ENCODE measurements around the gene MYO1E. TPM values are rescaled to one million over a fixed set of nuclear protein-coding genes. Genes with fewer than 3 reads are reported as not detected.
"Not testable (repeated sequence)": the region's sequence is repeated elsewhere in the genome, so short reads cannot be mapped to it uniquely, and the experiment has no call there.

MYO1E gene
- 33.3 and 33.6 TPM in 2 replicates for total RNA-seq

GRCh38 chr15:59372352-59373211, at the start of gene MYO1E:
Gene MYO1E (minus strand): TSS chr15:59372871. CDS start chr15:59372500, 371 bp downstream.
- peaks cover 7% of the 10 kb centered on the region for H3K36me3 Mint-ChIP-seq (ENCODE audit: low read depth)
- peaks cover 42% of the 10 kb centered on the region for H3K4me1 Mint-ChIP-seq (ENCODE audit: low read depth)
- peak within 1 kb of the TSS; percentile 79 for H3K27ac Mint-ChIP-seq
- intact Hi-C loops (cut with micrococcal nuclease), result loop anchor here (2.0 to 5.0 kb wide), 5 partner anchors 74 to 385 kb away; partner anchors contain the start of gene RNF111
- peak; percentile 34 for DNase-seq (ENCODE audit: low spot score)
- H3K4me3 Mint-ChIP-seq, result peak within 1 kb of the TSS; percentile 96
- no peaks in the 10 kb centered on the region for H3K9me3 Mint-ChIP-seq
- H3K27me3 Mint-ChIP-seq (ENCODE audit: insufficient read depth), result peaks cover 31% of the 10 kb centered on the region

- Mint-ChIP-seq H3K36me3 (ENCODE audit: low read depth) (no peaks in the 10 kb centered on the region), H3K4me1 (ENCODE audit: low read depth) (peaks cover 22% of the 10 kb centered on the region), H3K4me3 (no peak overlapping the region), H3K27me3 (ENCODE audit: insufficient read depth) (peaks cover 48% of the 10 kb centered on the region), H3K9me3 (no peaks in the 10 kb centered on the region), H3K27ac (no peak overlapping the region)
- intact Hi-C loops (cut with micrococcal nuclease), result no loop called here
- DNase-seq (ENCODE audit: low spot score), result no peak
Observed at GRCh38 chr15:59420986-59421618, 48.4 kb upstream of the MYO1E start.

GRCh38 chr15:59420108-59420507, 47.4 kb upstream of the MYO1E start:
- Mint-ChIP-seq H3K27me3 (ENCODE audit: insufficient read depth) (peaks cover 56% of the 10 kb centered on the region), H3K36me3 (ENCODE audit: low read depth) (no peaks in the 10 kb centered on the region), H3K27ac (no peak overlapping the region), H3K4me3 (no peak overlapping the region), H3K9me3 (no peaks in the 10 kb centered on the region), H3K4me1 (ENCODE audit: low read depth) (peaks cover 22% of the 10 kb centered on the region)
- intact Hi-C loops (cut with micrococcal nuclease), result no loop called here
- DNase-seq (ENCODE audit: low spot score), result no peak

- H3K27me3 Mint-ChIP-seq (ENCODE audit: insufficient read depth), result peaks cover 54% of the 10 kb centered on the region
- H3K27ac Mint-ChIP-seq, result no peak overlapping the region
- H3K9me3 Mint-ChIP-seq, result no peaks in the 10 kb centered on the region
- no peak for DNase-seq (ENCODE audit: low spot score)
- intact Hi-C loops (cut with micrococcal nuclease), result no loop called here
- H3K36me3 Mint-ChIP-seq (ENCODE audit: low read depth), result no peaks in the 10 kb centered on the region
- H3K4me1 Mint-ChIP-seq (ENCODE audit: low read depth), result peaks cover 25% of the 10 kb centered on the region
- H3K4me3 Mint-ChIP-seq, result no peak overlapping the region
Observed at GRCh38 chr15:59419170-59419569, 46.5 kb upstream of the MYO1E start.

GRCh38 chr15:59416816-59417215, 44.1 kb upstream of the MYO1E start:
- Mint-ChIP-seq H3K4me3 (no peak overlapping the region), H3K27ac (no peak overlapping the region), H3K9me3 (no peaks in the 10 kb centered on the region), H3K4me1 (ENCODE audit: low read depth) (peaks cover 46% of the 10 kb centered on the region), H3K36me3 (ENCODE audit: low read depth) (no peaks in the 10 kb centered on the region), H3K27me3 (ENCODE audit: insufficient read depth) (peaks cover 50% of the 10 kb centered on the region)
- no peak for DNase-seq (ENCODE audit: low spot score)
- intact Hi-C loops (cut with micrococcal nuclease), result no loop called here

GRCh38 chr15:59413577-59413976, 40.9 kb upstream of the MYO1E start:
- H3K27me3 Mint-ChIP-seq (ENCODE audit: insufficient read depth), result peaks cover 33% of the 10 kb centered on the region
- intact Hi-C loops (cut with micrococcal nuclease), result loop anchor here (2.0 kb wide), 1 partner anchor 167 kb away; no protein-coding TSS in a partner anchor
- H3K27ac Mint-ChIP-seq, result no peak overlapping the region

GRCh38 chr15:59410391-59410896, 37.8 kb upstream of the MYO1E start:
- Mint-ChIP-seq H3K27me3 (ENCODE audit: insufficient read depth) (peaks cover 15% of the 10 kb centered on the region), H3K27ac (no peak overlapping the region), H3K9me3 (no peaks in the 10 kb centered on the region), H3K4me1 (ENCODE audit: low read depth) (peaks cover 41% of the 10 kb centered on the region), H3K36me3 (ENCODE audit: low read depth) (no peaks in the 10 kb centered on the region), H3K4me3 (no peak overlapping the region)
- no peak for DNase-seq (ENCODE audit: low spot score)
- intact Hi-C loops (cut with micrococcal nuclease), result no loop called here

More at GRCh38 chr15:59413577-59413976, 40.9 kb upstream of the MYO1E start:
- no peak for DNase-seq (ENCODE audit: low spot score)
- no peak overlapping the region for H3K4me3 Mint-ChIP-seq
- no peaks in the 10 kb centered on the region for H3K36me3 Mint-ChIP-seq (ENCODE audit: low read depth)
- peaks cover 41% of the 10 kb centered on the region for H3K4me1 Mint-ChIP-seq (ENCODE audit: low read depth)
- H3K9me3 Mint-ChIP-seq, result no peaks in the 10 kb centered on the region

- intact Hi-C loops (cut with micrococcal nuclease), result no loop called here
- H3K36me3 Mint-ChIP-seq (ENCODE audit: low read depth), result no peaks in the 10 kb centered on the region
- H3K4me1 Mint-ChIP-seq (ENCODE audit: low read depth), result peaks cover 26% of the 10 kb centered on the region
- H3K27ac Mint-ChIP-seq, result no peak overlapping the region
- no peak overlapping the region for H3K4me3 Mint-ChIP-seq
- peaks cover 11% of the 10 kb centered on the region for H3K27me3 Mint-ChIP-seq (ENCODE audit: insufficient read depth)
- no peak for DNase-seq (ENCODE audit: low spot score)
- no peaks in the 10 kb centered on the region for H3K9me3 Mint-ChIP-seq
Observed at GRCh38 chr15:59407946-59408345, 35.3 kb upstream of the MYO1E start.

- no peak for DNase-seq (ENCODE audit: low spot score)
- H3K4me1 Mint-ChIP-seq (ENCODE audit: low read depth), result peaks cover 16% of the 10 kb centered on the region
- peaks cover 7% of the 10 kb centered on the region for H3K27me3 Mint-ChIP-seq (ENCODE audit: insufficient read depth)
- no peaks in the 10 kb centered on the region for H3K9me3 Mint-ChIP-seq
- H3K36me3 Mint-ChIP-seq (ENCODE audit: low read depth), result no peaks in the 10 kb centered on the region
- H3K4me3 Mint-ChIP-seq, result no peak overlapping the region
- H3K27ac Mint-ChIP-seq, result no peak overlapping the region
- intact Hi-C loops (cut with micrococcal nuclease), result no loop called here
Observed at GRCh38 chr15:59406446-59406845, 33.8 kb upstream of the MYO1E start.

- Mint-ChIP-seq H3K36me3 (ENCODE audit: low read depth) (no peaks in the 10 kb centered on the region), H3K27me3 (ENCODE audit: insufficient read depth) (peaks cover 10% of the 10 kb centered on the region), H3K4me1 (ENCODE audit: low read depth) (peaks cover 3% of the 10 kb centered on the region), H3K9me3 (no peaks in the 10 kb centered on the region), H3K4me3 (no peak overlapping the region), H3K27ac (no peak overlapping the region)
- intact Hi-C loops (cut with micrococcal nuclease), result no loop called here
- no peak for DNase-seq (ENCODE audit: low spot score)
Observed at GRCh38 chr15:59405079-59405478, 32.4 kb upstream of the MYO1E start.

GRCh38 chr15:59401824-59402569, 29.3 kb upstream of the MYO1E start:
- DNase-seq (ENCODE audit: low spot score), result no peak
- Mint-ChIP-seq H3K4me3 (no peak overlapping the region), H3K9me3 (no peaks in the 10 kb centered on the region), H3K27ac (no peak overlapping the region), H3K4me1 (ENCODE audit: low read depth) (no peaks in the 10 kb centered on the region), H3K36me3 (ENCODE audit: low read depth) (no peaks in the 10 kb centered on the region), H3K27me3 (ENCODE audit: insufficient read depth) (peaks cover 24% of the 10 kb centered on the region)
- intact Hi-C loops (cut with micrococcal nuclease), result no loop called here

GRCh38 chr15:59401051-59401823, 28.6 kb upstream of the MYO1E start:
- H3K4me1 Mint-ChIP-seq (ENCODE audit: low read depth); H3K36me3 Mint-ChIP-seq (ENCODE audit: low read depth); H3K9me3 Mint-ChIP-seq; H3K4me3 Mint-ChIP-seq; DNase-seq (ENCODE audit: low spot score); intact Hi-C loops (cut with micrococcal nuclease); H3K27ac Mint-ChIP-seq: not testable (repeated sequence)
- H3K27me3 Mint-ChIP-seq (ENCODE audit: insufficient read depth), result peaks cover 32% of the 10 kb centered on the region

Data from activated T-helper 1 cell treated with anti-CD3 and anti-CD28 coated beads, Interleukin-12 subunit alpha, Interleukin-12 subunit beta, Interleukin-2, Interleukin-4 antibody, amounts not matched to agents 30 ng/mL and 10 ng/mL and 1 ng/mL, durations not matched to agents 14 hours and 24 hours and 36 hours (primary cell).